HG03342 (cell line): ENCODE measurements around the gene GFRAL.

Experiments used
- ATAC-seq: cut with Tn5 transposase; IDR thresholded peaks from one replicate; pipeline ENCODE4 v1.9.1; 2021; ENCODE audit warnings: mild to moderate bottlenecking, moderate library complexity; ENCODE audit not compliant: unreplicated experiment

Gene GFRAL

GRCh38 chr6:55423933-55424332, 96.7 kb downstream of the GFRAL start:
- ATAC-seq, result no peak

GRCh38 chr6:55433446-55434130, 106.3 kb downstream of the GFRAL start:
- ATAC-seq, result no peak

DNA sequence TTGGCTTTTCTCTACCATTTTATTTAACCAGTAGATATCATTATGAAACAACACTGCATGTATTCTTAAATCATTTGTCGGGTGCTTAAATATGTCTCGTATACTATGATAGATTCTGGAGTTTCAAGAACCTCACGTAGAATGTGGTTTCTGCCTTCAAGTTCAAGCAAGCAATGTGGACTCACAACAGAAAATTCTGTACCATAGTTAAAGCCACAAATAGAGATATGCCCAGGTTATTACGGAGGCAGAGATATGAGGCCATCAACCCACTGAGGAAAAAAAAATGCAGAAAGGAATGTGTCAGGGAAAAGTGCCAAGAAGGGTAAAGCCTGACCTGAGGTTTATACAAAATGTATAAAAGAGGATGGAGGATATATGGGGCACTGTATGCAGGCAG, 109.9 kb downstream of the GFRAL start:
- no peak for ATAC-seq

DNA sequence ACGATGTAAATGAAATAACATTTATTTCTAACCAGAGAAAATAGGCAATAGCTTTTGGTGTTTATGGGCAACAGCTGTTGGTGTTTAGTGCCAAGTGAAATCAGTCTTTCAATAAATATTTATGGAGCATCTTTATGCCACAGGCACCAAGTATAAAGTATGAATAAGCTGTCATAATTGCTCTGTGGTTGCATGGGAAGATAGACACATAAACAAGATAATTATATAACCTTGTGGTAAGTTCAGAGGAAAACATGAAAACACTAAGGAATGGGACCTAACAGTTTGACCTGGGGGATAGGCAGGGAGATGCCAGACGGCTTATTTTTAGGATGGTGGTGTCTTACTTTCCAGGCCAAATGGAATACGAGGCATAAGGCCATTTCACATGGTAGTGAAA, 110.9 kb downstream of the GFRAL start:
- no peak for ATAC-seq

GRCh38 chr6:55443238-55444134, 116.2 kb downstream of the GFRAL start:
- no peak for ATAC-seq

DNA sequence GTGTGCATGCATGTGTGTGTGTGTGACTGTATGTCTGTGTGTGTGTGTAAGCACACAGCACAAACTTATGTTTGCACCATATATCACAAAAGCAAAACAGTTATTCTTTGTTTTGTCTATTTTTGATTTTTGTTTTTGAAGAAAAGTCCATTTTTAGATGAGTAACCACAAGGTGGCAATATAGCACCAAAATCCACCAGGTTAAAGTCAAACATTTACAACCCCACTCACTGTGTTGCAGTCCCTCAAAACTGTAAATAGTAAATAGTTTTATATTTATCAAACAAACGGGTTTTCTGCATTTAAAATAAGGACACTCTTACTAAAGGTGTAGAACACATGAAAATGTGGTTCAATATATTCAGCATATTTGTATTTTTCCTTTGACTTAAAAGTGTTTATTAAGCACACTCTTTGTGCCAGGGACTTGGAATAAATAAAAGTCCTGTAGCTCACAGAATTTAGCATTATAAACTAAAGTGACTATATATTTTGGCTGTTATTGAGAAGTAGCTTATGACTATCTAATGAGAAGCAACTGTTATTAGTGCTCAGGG, 118.5 kb downstream of the GFRAL start:
- ATAC-seq, result no peak

GRCh38 chr6:55447891-55448290, 120.6 kb downstream of the GFRAL start:
- ATAC-seq, result no peak

DNA sequence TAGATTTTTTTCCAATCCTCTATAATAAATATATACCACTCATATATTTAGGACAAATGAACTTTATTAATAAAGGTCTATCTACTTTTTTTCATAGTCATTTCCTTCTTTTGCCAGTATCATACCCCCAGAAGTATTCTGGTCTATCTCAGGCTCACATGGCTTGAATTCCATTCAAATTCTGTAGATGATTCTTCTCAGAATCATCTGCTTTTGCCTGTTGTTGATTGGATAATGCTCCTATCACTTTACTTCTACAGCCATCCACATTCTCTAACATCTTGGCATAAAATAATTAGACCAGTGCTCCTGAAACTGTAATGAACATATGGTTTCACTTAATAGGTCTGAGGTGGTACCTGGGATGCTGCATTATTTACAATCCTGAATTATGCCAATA, 121.2 kb downstream of the GFRAL start:
- no peak for ATAC-seq

DNA sequence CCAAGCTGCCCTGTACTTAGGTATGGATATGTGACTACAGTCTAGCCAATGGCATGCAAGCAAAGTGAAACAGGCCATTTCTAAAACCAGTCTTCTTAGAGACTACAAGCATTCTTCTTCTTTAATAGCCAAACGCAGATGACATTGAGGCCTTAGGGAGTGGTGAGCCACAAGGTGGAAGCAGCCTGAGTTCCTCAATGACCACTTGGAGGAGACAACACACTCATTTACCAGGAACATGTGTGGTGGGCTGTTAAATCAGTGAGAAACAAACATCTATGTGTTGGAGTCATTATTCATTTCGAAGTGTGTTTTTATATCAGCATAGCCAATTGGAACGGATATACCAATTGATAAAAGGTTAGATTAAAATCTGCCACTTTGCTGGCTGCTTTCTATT, 122.0 kb downstream of the GFRAL start:
- ATAC-seq, result no peak

GRCh38 chr6:55450005-55450404, 122.7 kb downstream of the GFRAL start:
- no peak for ATAC-seq
